BJ (cell line): ENCODE measurements around the gene TRIML1. TPM values are rescaled to one million over a fixed set of nuclear protein-coding genes. Genes with fewer than 3 reads are reported as not detected.

Source experiments
- CTCF ChIA-PET: fragments of 350-600 bp; formaldehyde crosslinking; extraction: SDS; loops from one replicate; lab custom pipeline; 2021; ENCODE audit warnings: antibody characterized with exemption, inconsistent platforms; lab: Yijun Ruan, JAX
- POLR2A ChIA-PET: fragments of 300-600 bp; sonication (Branson Sonifier 250); formaldehyde crosslinking; extraction: SDS; loops from one replicate; lab custom pipeline; 2021; ENCODE audit warnings: antibody characterized with exemption; lab: Charles Lee
- DNase-seq: peaks from one replicate; pipeline ENCODE4 v3.0.0-alpha.2; 2011; ENCODE audit warnings: low read depth
- H3K27me3 ChIP-seq: 2 replicates; pipeline ENCODE4 v1.6.0; 2011; ENCODE audit warnings: low read length; ENCODE audit not compliant: control insufficient read depth, insufficient read depth
- H3K36me3 ChIP-seq: 2 replicates; pipeline ENCODE4 v1.5.1; 2011; ENCODE audit warnings: low read length; ENCODE audit not compliant: control insufficient read depth, insufficient read depth
- H3K4me3 ChIP-seq: 2 replicates; pipeline ENCODE4 v1.5.1; 2011; ENCODE audit warnings: low read depth, mild to moderate bottlenecking, control low read depth, low read length
- CTCF ChIP-seq: IDR thresholded peaks from 2 replicates; pipeline ENCODE4 v1.5.1; 2011; ENCODE audit warnings: low read depth, mild to moderate bottlenecking, control low read depth, inconsistent platforms, low read length, moderate library complexity; ENCODE audit not compliant: insufficient read depth
- polyA plus RNA-seq: library from polyadenylated mRNA; depleted of rRNA; stranded (reverse); fragments of >200 nt; gene quantifications from 2 replicates; pipeline ENCODE4 v1.2.3, GENCODE V29; 2011; rRNA removed
- small RNA-seq: library from RNA; depleted of rRNA; stranded (forward); fragments of <200 nt; gene quantifications from one replicate; pipeline ENCODE3, GENCODE V24; 2012; ENCODE audit warnings: low replicate concordance, low read depth; ENCODE audit not compliant: insufficient read length

Gene TRIML1
- polyA plus RNA-seq, 1 experiment = not detected

DNA sequence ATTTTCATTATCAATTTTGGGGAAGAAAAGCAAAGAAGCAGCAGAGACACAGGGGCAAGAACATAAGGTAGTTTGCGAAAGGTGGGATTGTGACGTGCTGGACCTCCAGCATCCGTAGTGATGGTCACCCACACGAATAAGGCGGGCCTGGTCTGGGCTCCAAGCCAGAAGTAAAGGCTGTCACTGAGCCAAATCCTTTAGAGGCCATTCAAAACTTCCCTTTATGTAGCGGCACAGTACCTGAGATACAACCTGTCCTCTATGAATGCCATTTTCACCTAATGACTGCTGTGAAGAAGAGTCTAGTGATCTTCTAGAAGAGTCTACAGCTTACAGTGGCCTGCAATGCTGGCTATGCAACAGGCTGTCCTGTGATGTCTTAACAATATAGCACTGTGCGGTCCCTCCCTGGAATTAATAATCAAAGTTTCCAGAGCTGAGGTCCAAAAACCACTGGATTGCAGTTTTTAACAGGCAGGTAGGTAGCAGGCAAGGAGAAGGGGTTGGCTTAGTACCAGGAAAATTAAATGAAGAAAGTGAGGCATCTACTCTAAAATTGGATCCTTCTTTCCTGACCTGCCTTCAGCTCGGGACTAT, 56.2 kb downstream of the TRIML1 start:
- Histone ChIP-seq H3K27me3 (no peaks in the 10 kb centered on the region), H3K36me3 (no peaks in the 10 kb centered on the region), H3K4me3 (no peak overlapping the region)
- no peak for DNase-seq
- no peak for TF ChIP-seq CTCF
- ChIA-PET CTCF (no interaction called here), POLR2A (no interaction called here)

- no peak for TF ChIP-seq CTCF
- no peaks in the 10 kb centered on the region for H3K27me3 ChIP-seq
- H3K4me3 ChIP-seq = no peak overlapping the region
- ChIA-PET CTCF (no interaction called here), POLR2A (no interaction called here)
- no peaks in the 10 kb centered on the region for H3K36me3 ChIP-seq
- DNase-seq = no peak
Observed at GRCh38 chr4:188196134-188196735, 57.0 kb downstream of the TRIML1 start.

Small RNAs within 50 kb of the gene (small RNA-seq; reads per million reads assigned to genes)
- not detected for gene RNU6-173P

Other genes with a start within 250 kb of the TRIML1 start
- gene ZFP42, start 143.7 kb upstream of the TRIML1 start, polyA plus RNA-seq = not detected in 2 replicates
- gene TRIML2, start 29.8 kb upstream of the TRIML1 start, polyA plus RNA-seq = not detected in 2 replicates